Transverse colon (tissue), 4 donors: ENCODE results near the gene ST6GALNAC5.

ENCODE experiments used
- CTCF ChIP-seq, 5 experiments: fragments of 200-600 bp in 3 of 5; fragments of 450-650 bp in 2 of 5; sonication (generic) in 3 of 5; IDR thresholded peaks; 1 replicate in 2 of 5; 2 replicates in 3 of 5; pipeline ENCODE4 v1.5.1; 2016 to 2017; ENCODE audit warnings: antibody characterized with exemption in 5 of 5, inconsistent platforms in 3 of 5, mild to moderate bottlenecking in 2 of 5, moderate library complexity in 1 of 5
- EP300 ChIP-seq: sonication (generic); formaldehyde crosslinking; IDR thresholded peaks from one replicate; pipeline ENCODE4 v1.6.1; 2017; ENCODE audit warnings: antibody characterized with exemption, low read depth
- POLR2A ChIP-seq: fragments of 450-650 bp; IDR thresholded peaks from one replicate; pipeline ENCODE4 v1.6.1; 2016; ENCODE audit warnings: antibody characterized with exemption, mild to moderate bottlenecking, moderate library complexity
- POLR2AphosphoS5 ChIP-seq, 3 donors: sonication (generic); formaldehyde crosslinking; IDR thresholded peaks; one replicate each; pipeline ENCODE4 v1.6.1; 2016; ENCODE audit warnings: antibody characterized with exemption in 3 of 3

- no peak for TF ChIP-seq CTCF (IDR thresholded peaks at IDR 0.05)
- TF ChIP-seq POLR2AphosphoS5 (IDR thresholded peaks at IDR 0.05) = no peak
- TF ChIP-seq POLR2A = no peak
- TF ChIP-seq EP300 = no peak
Measured at GRCh38 chr1:77103486-77103885, 236.2 kb downstream of the ST6GALNAC5 start.
